Measurements from ENCODE around the gene NXN.

DNA sequence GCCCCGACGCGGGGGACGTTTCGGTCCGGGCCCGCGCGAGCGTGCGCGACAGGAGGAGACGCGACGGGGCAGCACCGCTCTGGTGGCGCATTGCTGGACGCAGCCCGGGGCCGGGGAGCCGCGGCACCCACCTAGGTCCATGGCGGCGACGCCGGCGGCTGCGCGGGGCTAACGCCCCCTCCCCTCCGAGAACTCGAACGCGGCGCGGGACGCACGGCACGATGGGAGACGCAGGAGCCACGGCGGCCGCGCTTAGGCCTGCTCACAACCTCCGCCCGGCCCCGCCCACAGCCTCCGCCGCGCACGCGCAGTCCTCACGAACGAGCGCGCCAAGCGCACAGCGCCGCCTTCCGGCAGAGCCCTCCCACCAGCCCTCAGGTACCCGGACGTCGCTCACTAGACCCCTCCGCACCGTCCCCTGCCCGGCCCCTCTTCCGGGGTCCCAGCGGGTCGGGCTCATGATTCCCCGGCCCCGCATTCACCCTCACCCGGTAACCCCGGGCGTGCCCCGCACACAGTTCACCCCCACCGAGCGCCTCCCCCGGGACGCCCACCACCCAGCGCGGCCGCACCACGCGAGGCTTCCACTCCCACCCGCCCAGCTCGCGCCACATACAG is 227.5 kb downstream of the NXN start, which contains the start of gene GEMIN4:
- TF ChIP-seq POLR2AphosphoS5 (IDR thresholded peaks at IDR 0.05) (peak in 2 of 3 donors; percentile 24 to 57), EP300 (IDR thresholded peaks at IDR 0.05) (no peak), POLR2A (IDR thresholded peaks at IDR 0.05) (peak; percentile 58 to 60)
- TF ChIP-seq, protein P1, sequence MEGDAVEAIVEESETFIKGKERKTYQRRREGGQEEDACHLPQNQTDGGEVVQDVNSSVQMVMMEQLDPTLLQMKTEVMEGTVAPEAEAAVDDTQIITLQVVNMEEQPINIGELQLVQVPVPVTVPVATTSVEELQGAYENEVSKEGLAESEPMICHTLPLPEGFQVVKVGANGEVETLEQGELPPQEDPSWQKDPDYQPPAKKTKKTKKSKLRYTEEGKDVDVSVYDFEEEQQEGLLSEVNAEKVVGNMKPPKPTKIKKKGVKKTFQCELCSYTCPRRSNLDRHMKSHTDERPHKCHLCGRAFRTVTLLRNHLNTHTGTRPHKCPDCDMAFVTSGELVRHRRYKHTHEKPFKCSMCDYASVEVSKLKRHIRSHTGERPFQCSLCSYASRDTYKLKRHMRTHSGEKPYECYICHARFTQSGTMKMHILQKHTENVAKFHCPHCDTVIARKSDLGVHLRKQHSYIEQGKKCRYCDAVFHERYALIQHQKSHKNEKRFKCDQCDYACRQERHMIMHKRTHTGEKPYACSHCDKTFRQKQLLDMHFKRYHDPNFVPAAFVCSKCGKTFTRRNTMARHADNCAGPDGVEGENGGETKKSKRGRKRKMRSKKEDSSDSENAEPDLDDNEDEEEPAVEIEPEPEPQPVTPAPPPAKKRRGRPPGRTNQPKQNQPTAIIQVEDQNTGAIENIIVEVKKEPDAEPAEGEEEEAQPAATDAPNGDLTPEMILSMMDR (IDR thresholded peaks at IDR 0.05) = peak; percentile 77 to 98
